MV-4-11 (cell line): ENCODE data around the gene TMEM200A.

Experiments
- DNase-seq: peaks from one replicate; lab custom pipeline; 2025; lab: John Stamatoyannopoulos, UW

TMEM200A gene

GRCh38 chr6:130489514-130489913 lies 123.7 kb downstream of the TMEM200A start:
- no peak for DNase-seq
